Stimulated activated CD4-positive, alpha-beta T cell treated with anti-CD3 and anti-CD28 coated beads, Interleukin-1b, Interleukin-23, amount 100 ng/mL, for 4 hours (primary cell): ENCODE measurements around the gene PLAC8.
"Not testable (repeated sequence)": the region's sequence is repeated elsewhere in the genome, so short reads cannot be mapped to it uniquely, and the experiment has no call there.

Experiments
- DNase-seq, 2 donors: peaks; one replicate each; pipeline ENCODE4 v3.0.0-alpha.2; 2020; ENCODE audit warnings: low read depth in 2 of 2

PLAC8 gene

GRCh38 chr4:83074086-83074704, 40.3 kb downstream of the PLAC8 start:
- peak in 1 of 2 donors; percentile 57 for DNase-seq

- no peak for DNase-seq
Observed at GRCh38 chr4:83071116-83071515, 43.4 kb downstream of the PLAC8 start.

- DNase-seq, result no peak
Observed at GRCh38 chr4:83067058-83067639, 47.4 kb downstream of the PLAC8 start.

- DNase-seq, result no peak
Observed at GRCh38 chr4:83065266-83065665, 49.3 kb downstream of the PLAC8 start.

GRCh38 chr4:83062739-83063138, 51.8 kb downstream of the PLAC8 start:
- DNase-seq, result no peak

- DNase-seq, result no peak
Observed at GRCh38 chr4:83054928-83055327, 59.6 kb downstream of the PLAC8 start.

GRCh38 chr4:83048781-83049180, 65.7 kb downstream of the PLAC8 start:
- not testable (repeated sequence) for DNase-seq

- no peak for DNase-seq
Observed at GRCh38 chr4:83046693-83047473, 67.6 kb downstream of the PLAC8 start.

GRCh38 chr4:83043801-83044407, 70.6 kb downstream of the PLAC8 start:
- no peak for DNase-seq

GRCh38 chr4:83043157-83043556, 71.4 kb downstream of the PLAC8 start:
- DNase-seq, result not testable (repeated sequence)

- DNase-seq, result no peak
Observed at GRCh38 chr4:83040269-83040668, 74.3 kb downstream of the PLAC8 start.
